Smooth muscle cell (in vitro differentiated cells): ENCODE data around the gene UMOD. TPM values are rescaled to one million over a fixed set of nuclear protein-coding genes. Genes with fewer than 3 reads are reported as not detected.
A peak's percentile ranks its signal among the peaks of the same experiment; 100 is the strongest.

Source experiments
- DNase-seq: peaks from one replicate; lab custom pipeline; 2025; ENCODE audit not compliant: unreplicated experiment; lab: John Stamatoyannopoulos, UW
- H2AFZ ChIP-seq: fragments of 200-600 bp; sonication (generic); 2 replicates; pipeline ENCODE4 v1.6.0; 2016; ENCODE audit warnings: antibody characterized with exemption, low read depth, mild to moderate bottlenecking
- H3F3A ChIP-seq: fragments of 200-600 bp; sonication (generic); 2 replicates; pipeline ENCODE4 v1.6.0; 2017; ENCODE audit warnings: antibody characterized with exemption, low read depth
- H3K27ac ChIP-seq: fragments of 200-600 bp; sonication (generic); 2 replicates; pipeline ENCODE4 v1.5.1; 2016; ENCODE audit warnings: low read depth, mild to moderate bottlenecking
- H3K27me3 ChIP-seq: fragments of 200-600 bp; sonication (generic); 2 replicates; pipeline ENCODE4 v1.6.1; 2016; ENCODE audit warnings: low read depth, mild to moderate bottlenecking
- H3K36me3 ChIP-seq: fragments of 200-600 bp; sonication (generic); 2 replicates; pipeline ENCODE4 v1.5.1; 2016; ENCODE audit warnings: low read depth
- H3K4me1 ChIP-seq: fragments of 200-600 bp; sonication (generic); 2 replicates; pipeline ENCODE4 v1.5.1; 2016; ENCODE audit warnings: low read depth
- H3K4me2 ChIP-seq: fragments of 200-600 bp; sonication (generic); 2 replicates; pipeline ENCODE4 v1.6.0; 2016; ENCODE audit warnings: mild to moderate bottlenecking
- H3K4me3 ChIP-seq: fragments of 200-600 bp; sonication (generic); 2 replicates; pipeline ENCODE4 v1.5.1; 2016; ENCODE audit warnings: mild to moderate bottlenecking
- H3K79me2 ChIP-seq: fragments of 200-600 bp; sonication (generic); 2 replicates; pipeline ENCODE4 v1.6.0; 2016; ENCODE audit warnings: low read depth, mild to moderate bottlenecking
- H3K9ac ChIP-seq: fragments of 200-600 bp; sonication (generic); 2 replicates; pipeline ENCODE4 v1.6.0; 2016; ENCODE audit warnings: low read depth
- H3K9me3 ChIP-seq: fragments of 200-600 bp; sonication (generic); replicated peaks from 2 replicates; pipeline ENCODE4 v1.5.1; 2016; ENCODE audit warnings: low read depth
- H4K20me1 ChIP-seq: fragments of 200-600 bp; sonication (generic); 2 replicates; pipeline ENCODE4 v1.6.0; 2016; ENCODE audit warnings: low read depth
- CTCF ChIP-seq: fragments of 200-600 bp; sonication (generic); IDR thresholded peaks from 2 replicates; pipeline ENCODE4 v1.5.1; 2017; ENCODE audit warnings: borderline replicate concordance, mild to moderate bottlenecking, antibody characterized with exemption; ENCODE audit not compliant: insufficient read depth, poor library complexity, severe bottlenecking
- WGBS: methylation state at CpG from one replicate; pipeline ENCODE4 v1.1.7; 2016; ENCODE audit warnings: low lambda C conversion rate; 5-methylcytosine and 5-hydroxymethylcytosine counted together
- polyA plus RNA-seq: library from polyadenylated mRNA; unstranded; fragments of >200 nt; fragmentation: Nextera tagmentation; extraction: Ambion mirVana; gene quantifications from 2 replicates; pipeline ENCODE4 v1.2.1, GENCODE V29; 2016
- total RNA-seq: library from RNA; depleted of rRNA; stranded (reverse); fragments of >200 nt; gene quantifications from 2 replicates; pipeline ENCODE4 v1.2.3, GENCODE V29; 2014

Gene UMOD
- total and polyA plus RNA-seq, 2 experiments from 2014 or later = not detected

GRCh38 chr16:20303012-20303411, 49.5 kb downstream of the UMOD start:
- no peak for DNase-seq
- H3K36me3 ChIP-seq = no peaks in the 10 kb centered on the region
- no peak overlapping the region for H3K4me3 ChIP-seq
- WGBS = 74% methylated on average over 4 of the region's 4 CpGs
- H3K4me2 ChIP-seq = no peak overlapping the region
- H3K4me1 ChIP-seq = no peaks in the 10 kb centered on the region
- no peaks in the 10 kb centered on the region for H3F3A ChIP-seq
- peaks cover 6% of the 10 kb centered on the region for H3K27me3 ChIP-seq
- H2AFZ ChIP-seq = no peak overlapping the region
- H4K20me1 ChIP-seq = no peaks in the 10 kb centered on the region
- H3K27ac ChIP-seq = no peak overlapping the region
- H3K9ac ChIP-seq = no peak overlapping the region
- no peaks in the 10 kb centered on the region for H3K9me3 ChIP-seq
- no peaks in the 10 kb centered on the region for H3K79me2 ChIP-seq
- TF ChIP-seq CTCF = no peak

- Histone ChIP-seq H2AFZ (no peak overlapping the region), H3K79me2 (no peaks in the 10 kb centered on the region), H3F3A (no peaks in the 10 kb centered on the region), H3K27ac (no peak overlapping the region), H3K4me2 (no peak overlapping the region), H3K9ac (no peak overlapping the region), H4K20me1 (no peaks in the 10 kb centered on the region), H3K36me3 (no peaks in the 10 kb centered on the region), H3K27me3 (peaks cover 5% of the 10 kb centered on the region), H3K4me1 (no peaks in the 10 kb centered on the region), H3K4me3 (no peak overlapping the region), H3K9me3 (no peaks in the 10 kb centered on the region)
- no peak for DNase-seq
- 73% methylated on average over 5 of the region's 5 CpGs for WGBS
- no peak for TF ChIP-seq CTCF
Observed at GRCh38 chr16:20302389-20302788, 50.1 kb downstream of the UMOD start.

GRCh38 chr16:20301840-20302239, 50.7 kb downstream of the UMOD start:
- Histone ChIP-seq H3K79me2 (no peaks in the 10 kb centered on the region), H3K9me3 (no peaks in the 10 kb centered on the region), H4K20me1 (no peaks in the 10 kb centered on the region), H3K4me1 (no peaks in the 10 kb centered on the region), H2AFZ (no peak overlapping the region), H3K27ac (no peak overlapping the region), H3F3A (no peaks in the 10 kb centered on the region), H3K4me3 (no peak overlapping the region), H3K9ac (no peak overlapping the region), H3K4me2 (no peak overlapping the region), H3K27me3 (no peaks in the 10 kb centered on the region), H3K36me3 (no peaks in the 10 kb centered on the region)
- TF ChIP-seq CTCF = no peak
- WGBS = 71% methylated on average over 5 of the region's 5 CpGs
- DNase-seq = no peak

GRCh38 chr16:20300312-20301097, 52.0 kb downstream of the UMOD start:
- Histone ChIP-seq H3K9ac (no peak overlapping the region), H2AFZ (no peak overlapping the region), H3K27me3 (no peaks in the 10 kb centered on the region), H3K4me1 (no peaks in the 10 kb centered on the region), H3K79me2 (no peaks in the 10 kb centered on the region), H4K20me1 (no peaks in the 10 kb centered on the region), H3F3A (no peaks in the 10 kb centered on the region), H3K36me3 (no peaks in the 10 kb centered on the region), H3K4me2 (no peak overlapping the region), H3K4me3 (no peak overlapping the region), H3K27ac (no peak overlapping the region), H3K9me3 (no peaks in the 10 kb centered on the region)
- WGBS = 29% methylated on average over 16 of the region's 16 CpGs
- peak; percentile 2 for DNase-seq
- TF ChIP-seq CTCF = peak; percentile 82
